ENCODE results near the gene KCNJ10.

- TF ChIP-seq CTCF (IDR thresholded peaks at IDR 0.05; ENCODE audit: poor library complexity) (no peak), EZH2phosphoT487 (IDR thresholded peaks at IDR 0.05; ENCODE audit: low read depth, severe bottlenecking, unreplicated experiment) (no peak)
Observed at GRCh38 chr1:160025314-160025713, 44.6 kb downstream of the KCNJ10 start.
